Panc1 (cell line): ENCODE measurements around the gene RAD51D. TPM values are rescaled to one million over a fixed set of nuclear protein-coding genes. Genes with fewer than 3 reads are reported as not detected.
A peak's percentile ranks its signal among the peaks of the same experiment; 100 is the strongest.

Source experiments
- ATAC-seq: fragments of 200-7000 bp; cut with Tn5 transposase; 2 replicates; pipeline ENCODE4 v1.9.1; 2020; ENCODE audit warnings: mild to moderate bottlenecking, moderate library complexity
- BruUV-seq: library from RNA; stranded (reverse); fragments of 400-500 nt; replicated peaks from 2 replicates; lab custom pipeline; 2021; lab: Mats Ljungman, UMichigan
- CTCF ChIA-PET: fragments of 300-600 bp; sonication (Branson Sonifier 250); formaldehyde crosslinking; loops from one replicate; lab custom pipeline; 2022; ENCODE audit warnings: antibody characterized with exemption; lab: Charles Lee
- POLR2A ChIA-PET: fragments of 300-600 bp; sonication (Branson Sonifier 250); formaldehyde crosslinking; loops from one replicate; lab custom pipeline; 2022; ENCODE audit warnings: antibody characterized with exemption; lab: Charles Lee
- DNase-seq: peaks from one replicate; pipeline ENCODE4 v3.0.0-alpha.2; 2010; ENCODE audit warnings: low read depth, low spot score
- H3K27ac ChIP-seq: 2 replicates; pipeline ENCODE4 v1.5.1; 2011; ENCODE audit warnings: mild to moderate bottlenecking, low read length, inconsistent platforms
- H3K27me3 ChIP-seq: fragments of 200-500 bp; sonication (Bioruptor generic); 2 replicates; pipeline ENCODE4 v1.6.0; 2014; ENCODE audit warnings: low read length, inconsistent platforms; ENCODE audit not compliant: control insufficient read depth, insufficient read depth
- H3K36me3 ChIP-seq: fragments of 200-500 bp; sonication (Bioruptor generic); 2 replicates; pipeline ENCODE4 v1.5.1; 2014; ENCODE audit warnings: inconsistent platforms, mild to moderate bottlenecking, low read length, moderate library complexity; ENCODE audit not compliant: control insufficient read depth, insufficient read depth
- H3K4me1 ChIP-seq: 2 replicates; pipeline ENCODE4 v1.5.1; 2011; ENCODE audit warnings: inconsistent platforms, mild to moderate bottlenecking, low read length, moderate library complexity; ENCODE audit not compliant: control insufficient read depth, insufficient read depth
- H3K4me3 ChIP-seq, 2 experiments: 2 replicates each; pipeline ENCODE4 v1.5.1; 2011 to 2012; ENCODE audit warnings: low read depth in 2 of 2, low read length in 2 of 2, mild to moderate bottlenecking in 2 of 2, inconsistent platforms in 1 of 2, moderate library complexity in 1 of 2
- H3K9me3 ChIP-seq: fragments of 200-500 bp; sonication (Bioruptor generic); 2 replicates; pipeline ENCODE4 v1.5.1; 2014; ENCODE audit warnings: low read depth, mild to moderate bottlenecking, inconsistent platforms, low read length, moderate library complexity; ENCODE audit not compliant: control insufficient read depth, insufficient read depth
- POLR2AphosphoS5 ChIP-seq: IDR thresholded peaks from 2 replicates; pipeline ENCODE4 v1.6.1; 2012; ENCODE audit warnings: mild to moderate bottlenecking, low read depth, low read length, moderate library complexity
- SIN3A ChIP-seq: IDR thresholded peaks from 2 replicates; pipeline ENCODE4 v1.6.1; 2012; ENCODE audit warnings: low read depth, mild to moderate bottlenecking, low read length, moderate library complexity, borderline replicate concordance; ENCODE audit not compliant: insufficient read depth
- TCF7L2 ChIP-seq: IDR thresholded peaks from 2 replicates; pipeline ENCODE4 v1.6.1; 2011; ENCODE audit warnings: mild to moderate bottlenecking, low read depth, low read length, inconsistent platforms
- in situ Hi-C: cut with HindIII; loops from 2 replicates; pipeline ENCODE4 v1.10.0; 2016; ENCODE audit warnings: low sequenced_read_pairs, low pct_unique_long_range_greater_than_20kb
- intact Hi-C: fragments of 100-400 bp; cut with micrococcal nuclease; formaldehyde crosslinking; loops from one replicate; pipeline ENCODE4 v1.10.0; 2022; ENCODE audit not compliant: unreplicated experiment
- total RNA-seq: library from RNA; stranded (reverse); gene quantifications from one replicate; pipeline ENCODE4 v1.2.1, GENCODE V29; 2021; ENCODE audit not compliant: unreplicated experiment
- TF ChIP-seq, protein P1 (sequence below): fragments of 450-650 bp; IDR thresholded peaks from 2 replicates; pipeline ENCODE4 v1.5.1; 2017; ENCODE audit warnings: mild to moderate bottlenecking
- TF ChIP-seq, protein P2 (sequence below), 2 experiments: IDR thresholded peaks; 2 replicates each; pipeline ENCODE4 v1.6.1; 2011 to 2012; ENCODE audit warnings: low read depth in 2 of 2, control low read depth in 1 of 2, low read length in 1 of 2, mild to moderate bottlenecking in 1 of 2, moderate library complexity in 1 of 2; ENCODE audit not compliant: insufficient read depth in 1 of 2

Gene RAD51D
- total RNA-seq, 1 experiment from 2014 or later, result 25.9 TPM

DNA sequence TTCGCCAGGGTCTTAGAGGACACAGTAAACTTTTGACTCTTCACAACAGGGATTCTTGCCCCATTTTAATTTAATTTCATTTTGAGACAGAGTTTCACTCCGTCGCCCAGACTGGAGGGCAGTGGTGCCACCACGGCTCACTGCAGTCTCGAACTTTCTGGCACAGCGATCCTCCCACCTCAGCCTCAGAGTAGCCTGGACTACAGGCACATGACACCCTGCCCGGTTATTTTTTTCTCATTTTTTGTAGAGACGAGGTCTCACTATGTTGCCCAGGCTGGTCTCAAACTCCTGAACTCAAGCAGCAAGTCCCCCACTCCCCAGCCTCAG is 22.8 kb upstream of the RAD51D start:
- in situ Hi-C loops (no loop called here), intact Hi-C loops (no loop called here)
- Histone ChIP-seq H3K4me3 (peak overlapping the region; percentile 87), H3K27ac (no peak overlapping the region), H3K27me3 (no peaks in the 10 kb centered on the region), H3K9me3 (no peaks in the 10 kb centered on the region), H3K4me1 (peaks cover 4% of the 10 kb centered on the region; the same call in 1 of the 2 replicates), H3K36me3 (0 out of 2 replicates have a peak, but pooled peaks cover 4% of the 10 kb centered on the region)
- no TSS peak for BruUV-seq
- ChIA-PET CTCF (interaction anchor here (1.0 to 1.1 kb wide), 2 partner anchors 52 to 178 kb away, joined by 3 read pairs; no protein-coding TSS in a partner anchor), POLR2A (no interaction called here)
- DNase-seq (no peak), ATAC-seq (peak; percentile 37)
- TF ChIP-seq, protein P1, sequence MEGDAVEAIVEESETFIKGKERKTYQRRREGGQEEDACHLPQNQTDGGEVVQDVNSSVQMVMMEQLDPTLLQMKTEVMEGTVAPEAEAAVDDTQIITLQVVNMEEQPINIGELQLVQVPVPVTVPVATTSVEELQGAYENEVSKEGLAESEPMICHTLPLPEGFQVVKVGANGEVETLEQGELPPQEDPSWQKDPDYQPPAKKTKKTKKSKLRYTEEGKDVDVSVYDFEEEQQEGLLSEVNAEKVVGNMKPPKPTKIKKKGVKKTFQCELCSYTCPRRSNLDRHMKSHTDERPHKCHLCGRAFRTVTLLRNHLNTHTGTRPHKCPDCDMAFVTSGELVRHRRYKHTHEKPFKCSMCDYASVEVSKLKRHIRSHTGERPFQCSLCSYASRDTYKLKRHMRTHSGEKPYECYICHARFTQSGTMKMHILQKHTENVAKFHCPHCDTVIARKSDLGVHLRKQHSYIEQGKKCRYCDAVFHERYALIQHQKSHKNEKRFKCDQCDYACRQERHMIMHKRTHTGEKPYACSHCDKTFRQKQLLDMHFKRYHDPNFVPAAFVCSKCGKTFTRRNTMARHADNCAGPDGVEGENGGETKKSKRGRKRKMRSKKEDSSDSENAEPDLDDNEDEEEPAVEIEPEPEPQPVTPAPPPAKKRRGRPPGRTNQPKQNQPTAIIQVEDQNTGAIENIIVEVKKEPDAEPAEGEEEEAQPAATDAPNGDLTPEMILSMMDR, result no peak
- TF ChIP-seq TCF7L2, result no peak
- TF ChIP-seq POLR2AphosphoS5, result no peak
- TF ChIP-seq, protein P2, sequence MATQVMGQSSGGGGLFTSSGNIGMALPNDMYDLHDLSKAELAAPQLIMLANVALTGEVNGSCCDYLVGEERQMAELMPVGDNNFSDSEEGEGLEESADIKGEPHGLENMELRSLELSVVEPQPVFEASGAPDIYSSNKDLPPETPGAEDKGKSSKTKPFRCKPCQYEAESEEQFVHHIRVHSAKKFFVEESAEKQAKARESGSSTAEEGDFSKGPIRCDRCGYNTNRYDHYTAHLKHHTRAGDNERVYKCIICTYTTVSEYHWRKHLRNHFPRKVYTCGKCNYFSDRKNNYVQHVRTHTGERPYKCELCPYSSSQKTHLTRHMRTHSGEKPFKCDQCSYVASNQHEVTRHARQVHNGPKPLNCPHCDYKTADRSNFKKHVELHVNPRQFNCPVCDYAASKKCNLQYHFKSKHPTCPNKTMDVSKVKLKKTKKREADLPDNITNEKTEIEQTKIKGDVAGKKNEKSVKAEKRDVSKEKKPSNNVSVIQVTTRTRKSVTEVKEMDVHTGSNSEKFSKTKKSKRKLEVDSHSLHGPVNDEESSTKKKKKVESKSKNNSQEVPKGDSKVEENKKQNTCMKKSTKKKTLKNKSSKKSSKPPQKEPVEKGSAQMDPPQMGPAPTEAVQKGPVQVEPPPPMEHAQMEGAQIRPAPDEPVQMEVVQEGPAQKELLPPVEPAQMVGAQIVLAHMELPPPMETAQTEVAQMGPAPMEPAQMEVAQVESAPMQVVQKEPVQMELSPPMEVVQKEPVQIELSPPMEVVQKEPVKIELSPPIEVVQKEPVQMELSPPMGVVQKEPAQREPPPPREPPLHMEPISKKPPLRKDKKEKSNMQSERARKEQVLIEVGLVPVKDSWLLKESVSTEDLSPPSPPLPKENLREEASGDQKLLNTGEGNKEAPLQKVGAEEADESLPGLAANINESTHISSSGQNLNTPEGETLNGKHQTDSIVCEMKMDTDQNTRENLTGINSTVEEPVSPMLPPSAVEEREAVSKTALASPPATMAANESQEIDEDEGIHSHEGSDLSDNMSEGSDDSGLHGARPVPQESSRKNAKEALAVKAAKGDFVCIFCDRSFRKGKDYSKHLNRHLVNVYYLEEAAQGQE (IDR thresholded peaks at IDR 0.05; ENCODE audit: insufficient read depth in 1 of 2, low read depth in 2 of 2, low read length in 1 of 2), result no peak
- no peak for TF ChIP-seq SIN3A

DNA sequence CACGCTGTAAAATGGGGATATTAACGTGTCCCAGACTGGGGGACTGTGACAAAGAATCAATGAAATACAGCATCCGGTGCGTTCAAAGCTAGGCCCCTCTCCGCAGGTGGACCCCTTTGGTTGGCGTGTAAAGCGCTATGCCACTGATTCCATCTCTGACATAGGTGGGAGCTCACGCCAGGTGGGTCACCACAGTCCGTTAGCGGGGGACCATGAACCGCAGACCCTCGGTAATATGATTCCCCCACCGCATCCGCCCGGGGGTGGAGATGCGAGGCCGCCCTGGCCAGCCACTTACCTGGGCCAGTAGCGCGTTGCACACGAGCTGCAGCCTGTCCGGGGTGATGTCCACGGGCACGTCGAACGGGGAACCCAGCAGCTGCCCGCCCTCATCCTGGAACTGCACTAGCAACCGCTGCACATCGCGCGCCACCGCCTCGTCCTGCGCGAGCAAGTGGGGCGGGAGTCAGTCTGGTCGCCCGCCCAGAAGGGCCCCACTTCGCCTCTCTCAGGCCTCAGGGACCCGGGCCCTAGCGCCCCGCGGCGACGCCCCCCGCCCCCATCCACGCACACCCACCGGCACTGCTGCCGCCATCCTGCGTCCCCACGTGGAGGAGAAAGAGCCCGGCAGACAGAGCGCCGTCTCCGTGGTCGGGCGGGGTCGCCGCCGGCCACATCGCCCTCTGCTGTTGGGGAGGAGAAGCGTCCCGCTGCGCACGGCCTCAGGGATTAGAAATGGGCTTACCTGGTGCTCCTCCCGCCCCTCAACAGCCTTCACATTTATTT is 22.2 kb upstream of the RAD51D start, which contains the start of gene NLE1:
TSS of gene NLE1 (minus strand) at position 623 of the 786 bp plus-strand sequence. CDS start at position 595, 28 bp downstream.
- Histone ChIP-seq H3K4me3 (peak within 1 kb of the TSS; percentile 87), H3K27me3 (no peaks in the 10 kb centered on the region), H3K27ac (peak within 1 kb of the TSS; percentile 83), H3K9me3 (no peaks in the 10 kb centered on the region), H3K4me1 (peaks cover 4% of the 10 kb centered on the region; the same call in 1 of the 2 replicates), H3K36me3 (0 out of 2 replicates have a peak, but pooled peaks cover 4% of the 10 kb centered on the region)
- POLR2A ChIA-PET, result no interaction called here
- TSS peak; percentile 92 for BruUV-seq
- TF ChIP-seq TCF7L2 (0 out of 2 replicates have a peak, but pooled peaks have one; percentile 43), POLR2AphosphoS5 (peak; percentile 92), SIN3A (peak; percentile 99)
- TF ChIP-seq, protein P1, result peak; percentile 98
- TF ChIP-seq, protein P2 (IDR thresholded peaks at IDR 0.05; ENCODE audit: insufficient read depth in 1 of 2, low read depth in 2 of 2, low read length in 1 of 2), result no peak
- intact Hi-C loops (no loop called here), in situ Hi-C loops (no loop called here)
- DNase-seq, result no peak
- CTCF ChIA-PET, result interaction anchor here (1.1 kb wide), 1 partner anchor 178 kb away, joined by 3 read pairs; no protein-coding TSS in a partner anchor
- peak; percentile 96 for ATAC-seq
